Gastrocnemius medialis (tissue), 4 donors: ENCODE results near the gene ZKSCAN8. TPM values are rescaled to one million over a fixed set of nuclear protein-coding genes. Genes with fewer than 3 reads are reported as not detected.

Source experiments
- ATAC-seq, 2 donors: fragments of 150-250 bp; one replicate each; pipeline ENCODE4 v1.9.1; 2016
- DNase-seq, 2 donors: peaks; one replicate each; pipeline ENCODE4 v3.0.0-alpha.2; 2019
- H3K27ac ChIP-seq, 4 donors: fragments of 200-600 bp; sonication (generic); 1 replicate in 1 of 4; 2 replicates in 3 of 4; pipeline ENCODE4 v1.5.1; 2016 to 2018; ENCODE audit warnings: mild to moderate bottlenecking in 2 of 4, moderate library complexity in 1 of 4
- H3K27me3 ChIP-seq, 3 donors: fragments of 200-600 bp; sonication (generic) in 2 of 3; 1 replicate in 1 of 3; 2 replicates in 2 of 3; pipeline versions ENCODE4 v1.5.1 to v1.6.0; 2016 to 2019; ENCODE audit warnings: mild to moderate bottlenecking in 1 of 3, moderate library complexity in 1 of 3
- H3K36me3 ChIP-seq, 2 donors: fragments of 200-600 bp; sonication (generic) in 1 of 2; one replicate each; pipeline ENCODE4 v1.5.1; 2017 to 2018
- H3K4me1 ChIP-seq, 2 donors: fragments of 200-600 bp; sonication (generic) in 1 of 2; one replicate each; pipeline ENCODE4 v1.5.1; 2016 to 2017; ENCODE audit warnings: mild to moderate bottlenecking in 2 of 2
- H3K4me3 ChIP-seq, 4 donors: fragments of 200-600 bp; sonication (generic) in 3 of 4; 1 replicate in 1 of 4; 2 replicates in 3 of 4; pipeline ENCODE4 v1.5.1; 2016 to 2019; ENCODE audit warnings: mild to moderate bottlenecking in 2 of 4
- H3K9me3 ChIP-seq, 3 donors: fragments of 200-600 bp; sonication (generic) in 2 of 3; 1 replicate in 1 of 3; 2 replicates in 2 of 3; pipeline ENCODE4 v1.5.1; 2016 to 2019
- POLR2A ChIP-seq, 2 donors: fragments of 450-650 bp; IDR thresholded peaks; one replicate each; pipeline ENCODE4 v1.6.1; 2017; ENCODE audit warnings: antibody characterized with exemption in 2 of 2, mild to moderate bottlenecking in 2 of 2, moderate library complexity in 2 of 2
- in situ Hi-C, 4 donors: fragments of 200-750 bp; cut with MboI; loops; one replicate each; pipeline versions ENCODE4 v1.15.0 to v1.8.0; 2017; ENCODE audit warnings: low sequenced_read_pairs in 4 of 4
- intact Hi-C: fragments of 100-400 bp; cut with DNase I; formaldehyde crosslinking; loops from one replicate; pipeline ENCODE4 v1.15.1; 2023; ENCODE audit warnings: low total_unique reads
- total RNA-seq, 4 donors: library from RNA; depleted of rRNA; stranded (reverse); fragments of >200 nt; gene quantifications; one replicate each; pipeline versions ENCODE4 v1.1.0 to v1.2.3, GENCODE V29; 2016
- TF ChIP-seq, protein P1 (sequence below), 5 experiments: fragments of 450-650 bp in 3 of 5; fragments of 200-600 bp in 2 of 5; sonication (generic) in 2 of 5; IDR thresholded peaks in 4 of 5; conservative IDR thresholded peaks in 1 of 5; 1 replicate in 4 of 5; 2 replicates in 1 of 5; pipeline ENCODE4 v1.5.1; 2016 to 2019; ENCODE audit warnings: antibody characterized with exemption in 5 of 5, mild to moderate bottlenecking in 3 of 5, moderate library complexity in 3 of 5

Gene ZKSCAN8
- total RNA-seq, 4 donors from 2014 or later = 6.6 to 10.4 (median 8.9) TPM

- TF ChIP-seq, protein P1, sequence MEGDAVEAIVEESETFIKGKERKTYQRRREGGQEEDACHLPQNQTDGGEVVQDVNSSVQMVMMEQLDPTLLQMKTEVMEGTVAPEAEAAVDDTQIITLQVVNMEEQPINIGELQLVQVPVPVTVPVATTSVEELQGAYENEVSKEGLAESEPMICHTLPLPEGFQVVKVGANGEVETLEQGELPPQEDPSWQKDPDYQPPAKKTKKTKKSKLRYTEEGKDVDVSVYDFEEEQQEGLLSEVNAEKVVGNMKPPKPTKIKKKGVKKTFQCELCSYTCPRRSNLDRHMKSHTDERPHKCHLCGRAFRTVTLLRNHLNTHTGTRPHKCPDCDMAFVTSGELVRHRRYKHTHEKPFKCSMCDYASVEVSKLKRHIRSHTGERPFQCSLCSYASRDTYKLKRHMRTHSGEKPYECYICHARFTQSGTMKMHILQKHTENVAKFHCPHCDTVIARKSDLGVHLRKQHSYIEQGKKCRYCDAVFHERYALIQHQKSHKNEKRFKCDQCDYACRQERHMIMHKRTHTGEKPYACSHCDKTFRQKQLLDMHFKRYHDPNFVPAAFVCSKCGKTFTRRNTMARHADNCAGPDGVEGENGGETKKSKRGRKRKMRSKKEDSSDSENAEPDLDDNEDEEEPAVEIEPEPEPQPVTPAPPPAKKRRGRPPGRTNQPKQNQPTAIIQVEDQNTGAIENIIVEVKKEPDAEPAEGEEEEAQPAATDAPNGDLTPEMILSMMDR (IDR thresholded peaks at IDR 0.05 in 4 of 5, conservative IDR thresholded peaks at IDR 0.05 in 1 of 5) = no peak
- TF ChIP-seq POLR2A (IDR thresholded peaks at IDR 0.05) = no peak
- DNase-seq (no peak), ATAC-seq (no peak)
- Histone ChIP-seq H3K36me3 (no peaks in the 10 kb centered on the region), H3K9me3 (no peaks in the 10 kb centered on the region), H3K4me3 (peak overlapping the region; percentile 81 to 99 (median 98)), H3K4me1 (peaks cover 20 to 24% of the 10 kb centered on the region in 2 donors), H3K27ac (peak overlapping the region; percentile 90 to 97 (median 92)), H3K27me3 (no peaks in the 10 kb centered on the region)
- intact Hi-C loops (loop anchor here (2.0 to 5.0 kb wide), 5 partner anchors 35 to 665 kb away; partner anchors contain the start of genes ZNF165, ZNF184 and ZSCAN9), in situ Hi-C loops (loop anchor here (10.0 to 25.0 kb wide), 4 partner anchors 53 to 217 kb away; partner anchors contain the start of genes ZSCAN26 (in 2 of the 4), NKAPL (in 1 of the 4), ZKSCAN4 (in 1 of the 4) and ZNF165 (in 1 of the 4))
Observed at GRCh38 chr6:28137505-28137981, 4.1 kb upstream of the ZKSCAN8 start.

DNA sequence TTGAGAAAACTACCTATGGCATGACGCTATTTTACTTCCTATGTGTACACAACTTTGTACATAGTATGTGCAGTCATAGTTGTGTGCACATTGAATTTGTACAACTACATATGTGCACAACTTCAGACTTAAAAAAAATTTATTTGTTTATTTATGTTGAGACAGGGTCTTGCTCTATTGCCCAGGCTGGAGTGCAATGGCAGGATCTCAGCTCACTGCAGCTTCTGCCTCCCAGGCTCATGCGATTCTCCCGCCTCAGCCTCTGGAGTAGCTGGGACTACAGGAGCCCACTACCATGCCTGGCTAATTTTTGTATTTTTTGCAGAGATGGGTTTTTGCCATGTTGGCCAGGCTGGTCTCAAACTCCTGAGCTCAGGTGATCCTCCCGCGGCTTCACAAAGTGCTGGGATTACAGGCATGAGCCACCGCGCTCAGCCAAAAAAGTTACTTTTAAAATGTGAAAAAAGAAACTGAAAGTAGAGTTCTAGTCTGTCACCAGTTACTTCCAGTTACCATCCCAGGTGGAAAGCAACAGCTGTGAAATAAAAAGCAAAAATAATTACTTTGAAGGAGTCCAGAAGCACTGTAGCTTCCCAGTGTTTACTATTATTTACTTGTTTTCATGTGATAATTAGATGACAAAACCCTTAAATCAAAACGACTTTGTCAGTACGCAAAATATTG lies 1.7 kb upstream of the ZKSCAN8 start:
- in situ Hi-C loops = loop anchor here (10.0 to 25.0 kb wide), 5 partner anchors 55 to 215 kb away; partner anchors contain the start of genes ZSCAN26 (in 2 of the 4), NKAPL (in 1 of the 4), ZKSCAN4 (in 1 of the 4) and ZNF165 (in 1 of the 4)
- Histone ChIP-seq H3K4me1 (peaks cover 25 to 35% of the 10 kb centered on the region in 2 donors), H3K27ac (no peak overlapping the region)

DNA sequence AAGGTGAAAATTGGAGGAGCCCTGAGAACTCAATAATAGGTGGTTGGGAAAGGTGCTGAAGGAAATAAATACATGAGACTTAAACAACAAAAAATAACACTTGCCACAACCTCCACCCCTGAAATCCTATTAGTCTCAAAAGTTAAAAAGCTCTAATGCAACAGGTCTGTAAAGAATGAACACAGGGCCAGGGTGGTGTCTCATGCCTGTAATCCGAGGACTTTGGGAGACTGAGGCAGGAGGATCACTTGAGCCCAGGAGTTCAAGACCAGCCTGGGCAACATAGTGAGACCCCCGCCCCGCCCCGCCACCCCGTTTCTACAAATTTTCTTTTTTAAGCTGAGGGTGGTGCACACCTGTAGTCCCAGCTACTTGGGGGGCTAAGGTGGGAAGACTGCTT lies 1.1 kb upstream of the ZKSCAN8 start:
- ATAC-seq (no peak), DNase-seq (no peak)
- H3K4me3 ChIP-seq = no peak overlapping the region
- in situ Hi-C loops = loop anchor here in 3 of 4 donors (10.0 to 25.0 kb wide), 2 partner anchors 74 to 122 kb away; partner anchors contain the start of genes NKAPL (in 1 of the 3), ZKSCAN4 (in 1 of the 3) and ZSCAN26 (in 1 of the 3)
- peaks cover 20 to 31% of the 10 kb centered on the region in 2 donors for H3K4me1 ChIP-seq
- H3K27me3 ChIP-seq = no peaks in the 10 kb centered on the region
- intact Hi-C loops = loop anchor here (1.0 to 5.0 kb wide), 3 partner anchors 16 to 127 kb away; partner anchors contain the start of genes ZKSCAN4, ZSCAN16 and ZSCAN26
- no peaks in the 10 kb centered on the region for H3K9me3 ChIP-seq
- TF ChIP-seq, protein P1 (IDR thresholded peaks at IDR 0.05 in 4 of 5, conservative IDR thresholded peaks at IDR 0.05 in 1 of 5) = no peak
- TF ChIP-seq POLR2A (IDR thresholded peaks at IDR 0.05) = no peak
- H3K27ac ChIP-seq = no peak overlapping the region
- H3K36me3 ChIP-seq = peaks cover 0 to 8% of the 10 kb centered on the region in 2 donors

More for the DNA sequence above, 1.7 kb upstream of the ZKSCAN8 start:
- intact Hi-C loops = loop anchor here (2.0 to 5.0 kb wide), 4 partner anchors 15 to 668 kb away; partner anchors contain the start of genes ZNF184, ZSCAN16 and ZSCAN26
- H3K27me3 ChIP-seq = no peaks in the 10 kb centered on the region
- no peak for ATAC-seq
- no peak for DNase-seq
- peaks cover 0 to 2% of the 10 kb centered on the region in 2 donors for H3K36me3 ChIP-seq
- H3K4me3 ChIP-seq = no peak overlapping the region
- TF ChIP-seq, protein P1 (IDR thresholded peaks at IDR 0.05 in 4 of 5, conservative IDR thresholded peaks at IDR 0.05 in 1 of 5) = no peak
- no peak for TF ChIP-seq POLR2A (IDR thresholded peaks at IDR 0.05)
- no peaks in the 10 kb centered on the region for H3K9me3 ChIP-seq

- TF ChIP-seq, protein P1 (IDR thresholded peaks at IDR 0.05 in 4 of 5, conservative IDR thresholded peaks at IDR 0.05 in 1 of 5) = no peak
- no peak for TF ChIP-seq POLR2A (IDR thresholded peaks at IDR 0.05)
- intact Hi-C loops (loop anchor here (5.0 kb wide), 1 partner anchor 125 kb away; the partner anchor contains the start of gene ZSCAN26), in situ Hi-C loops (loop anchor here in 3 of 4 donors (10.0 to 25.0 kb wide), 2 partner anchors 72 to 120 kb away; partner anchors contain the start of genes NKAPL (in 1 of the 3), ZKSCAN4 (in 1 of the 3) and ZSCAN26 (in 1 of the 3))
- Histone ChIP-seq H3K4me3 (peak overlapping the region; percentile 82 to 97 (median 90)), H3K4me1 (peaks cover 15 to 24% of the 10 kb centered on the region in 2 donors), H3K27me3 (no peaks in the 10 kb centered on the region), H3K9me3 (no peaks in the 10 kb centered on the region), H3K27ac (peak overlapping the region; percentile 69 to 83 (median 79)), H3K36me3 (peaks cover 0 to 14% of the 10 kb centered on the region in 2 donors)
- DNase-seq (no peak), ATAC-seq (no peak)
Observed at GRCh38 chr6:28142446-28142845, 763 bp downstream of the ZKSCAN8 start.
